ENCODE measurements around the gene AOX1. TPM values are rescaled to one million over a fixed set of nuclear protein-coding genes. Genes with fewer than 3 reads are reported as not detected.

The AOX1 gene
- polyA plus RNA-seq, 1 of the 3 experiments (the other 2 are of a cell fraction), result 3.3 TPM

DNA sequence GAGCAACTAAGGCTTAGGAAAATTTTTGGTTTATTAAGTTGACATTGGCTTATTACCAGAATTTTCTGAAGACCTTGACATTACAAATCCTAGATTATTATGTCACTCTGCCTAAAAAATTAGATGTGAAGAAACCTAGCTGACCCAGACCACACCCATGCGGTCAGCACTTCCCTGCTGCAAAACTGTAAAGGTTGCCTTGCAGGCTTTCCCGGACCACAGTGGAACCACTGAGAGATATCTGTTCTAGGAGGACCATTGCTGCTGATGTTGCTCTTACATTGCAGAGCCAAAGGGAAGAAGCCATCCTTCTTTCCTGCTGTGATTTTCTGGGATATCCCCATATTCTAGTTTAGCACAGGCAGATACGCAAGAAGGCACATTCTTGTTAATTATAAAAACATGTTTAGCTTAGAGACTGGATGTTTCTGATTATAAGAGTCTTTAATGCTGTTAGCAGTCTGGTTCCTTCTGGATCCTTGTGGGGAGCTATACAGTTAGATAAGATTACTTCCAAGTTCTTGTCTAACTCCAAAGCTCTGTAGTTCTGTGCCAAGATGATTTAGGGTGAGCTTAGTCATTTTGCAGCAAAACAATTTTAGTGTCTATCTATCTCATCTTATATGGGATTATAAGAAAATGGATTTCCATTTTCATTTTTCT lies 70.2 kb downstream of the AOX1 start:
- no peaks in the 10 kb centered on the region for H3K9me2 ChIP-seq
- CTCF ChIA-PET, result no interaction called here
- no peaks in the 10 kb centered on the region for H3K79me2 ChIP-seq (ENCODE audit: insufficient read depth)
- no peaks in the 10 kb centered on the region; a peak in 2 of 4 replicates for H3K4me1 ChIP-seq (ENCODE audit: control insufficient read depth in 1 of 2, insufficient read depth in 2 of 2, low read depth in 1 of 2, low read length in 1 of 2)
- H3K36me3 ChIP-seq (replicated peaks in 1 of 2; ENCODE audit: control insufficient read depth in 1 of 2, insufficient read depth in 2 of 2, low read length in 1 of 2), result no peaks in the 10 kb centered on the region
- no peak overlapping the region for H3K4me3 ChIP-seq (ENCODE audit: low read depth in 2 of 2, low read length in 1 of 2)
- H3K9ac ChIP-seq, result no peak overlapping the region
- no peaks in the 10 kb centered on the region for H3K9me3 ChIP-seq
- 72% methylated on average over 3 of the region's 3 CpGs for WGBS (ENCODE audit: low lambda C conversion rate)
- no peak for TF ChIP-seq YY1 (IDR thresholded peaks at IDR 0.05; ENCODE audit: low read depth)
- TF ChIP-seq, protein P1, sequence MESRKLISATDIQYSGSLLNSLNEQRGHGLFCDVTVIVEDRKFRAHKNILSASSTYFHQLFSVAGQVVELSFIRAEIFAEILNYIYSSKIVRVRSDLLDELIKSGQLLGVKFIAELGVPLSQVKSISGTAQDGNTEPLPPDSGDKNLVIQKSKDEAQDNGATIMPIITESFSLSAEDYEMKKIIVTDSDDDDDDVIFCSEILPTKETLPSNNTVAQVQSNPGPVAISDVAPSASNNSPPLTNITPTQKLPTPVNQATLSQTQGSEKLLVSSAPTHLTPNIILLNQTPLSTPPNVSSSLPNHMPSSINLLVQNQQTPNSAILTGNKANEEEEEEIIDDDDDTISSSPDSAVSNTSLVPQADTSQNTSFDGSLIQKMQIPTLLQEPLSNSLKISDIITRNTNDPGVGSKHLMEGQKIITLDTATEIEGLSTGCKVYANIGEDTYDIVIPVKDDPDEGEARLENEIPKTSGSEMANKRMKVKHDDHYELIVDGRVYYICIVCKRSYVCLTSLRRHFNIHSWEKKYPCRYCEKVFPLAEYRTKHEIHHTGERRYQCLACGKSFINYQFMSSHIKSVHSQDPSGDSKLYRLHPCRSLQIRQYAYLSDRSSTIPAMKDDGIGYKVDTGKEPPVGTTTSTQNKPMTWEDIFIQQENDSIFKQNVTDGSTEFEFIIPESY (IDR thresholded peaks at IDR 0.05; ENCODE audit: borderline replicate concordance, low read depth), result no peak
- TF ChIP-seq, protein P2, sequence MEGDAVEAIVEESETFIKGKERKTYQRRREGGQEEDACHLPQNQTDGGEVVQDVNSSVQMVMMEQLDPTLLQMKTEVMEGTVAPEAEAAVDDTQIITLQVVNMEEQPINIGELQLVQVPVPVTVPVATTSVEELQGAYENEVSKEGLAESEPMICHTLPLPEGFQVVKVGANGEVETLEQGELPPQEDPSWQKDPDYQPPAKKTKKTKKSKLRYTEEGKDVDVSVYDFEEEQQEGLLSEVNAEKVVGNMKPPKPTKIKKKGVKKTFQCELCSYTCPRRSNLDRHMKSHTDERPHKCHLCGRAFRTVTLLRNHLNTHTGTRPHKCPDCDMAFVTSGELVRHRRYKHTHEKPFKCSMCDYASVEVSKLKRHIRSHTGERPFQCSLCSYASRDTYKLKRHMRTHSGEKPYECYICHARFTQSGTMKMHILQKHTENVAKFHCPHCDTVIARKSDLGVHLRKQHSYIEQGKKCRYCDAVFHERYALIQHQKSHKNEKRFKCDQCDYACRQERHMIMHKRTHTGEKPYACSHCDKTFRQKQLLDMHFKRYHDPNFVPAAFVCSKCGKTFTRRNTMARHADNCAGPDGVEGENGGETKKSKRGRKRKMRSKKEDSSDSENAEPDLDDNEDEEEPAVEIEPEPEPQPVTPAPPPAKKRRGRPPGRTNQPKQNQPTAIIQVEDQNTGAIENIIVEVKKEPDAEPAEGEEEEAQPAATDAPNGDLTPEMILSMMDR (IDR thresholded peaks at IDR 0.05), result no peak
- TF ChIP-seq FOXJ3 (CRISPR knock-in tag; IDR thresholded peaks at IDR 0.05), result no peak
- TF ChIP-seq, protein P3, sequence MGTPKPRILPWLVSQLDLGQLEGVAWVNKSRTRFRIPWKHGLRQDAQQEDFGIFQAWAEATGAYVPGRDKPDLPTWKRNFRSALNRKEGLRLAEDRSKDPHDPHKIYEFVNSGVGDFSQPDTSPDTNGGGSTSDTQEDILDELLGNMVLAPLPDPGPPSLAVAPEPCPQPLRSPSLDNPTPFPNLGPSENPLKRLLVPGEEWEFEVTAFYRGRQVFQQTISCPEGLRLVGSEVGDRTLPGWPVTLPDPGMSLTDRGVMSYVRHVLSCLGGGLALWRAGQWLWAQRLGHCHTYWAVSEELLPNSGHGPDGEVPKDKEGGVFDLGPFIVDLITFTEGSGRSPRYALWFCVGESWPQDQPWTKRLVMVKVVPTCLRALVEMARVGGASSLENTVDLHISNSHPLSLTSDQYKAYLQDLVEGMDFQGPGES (IDR thresholded peaks at IDR 0.05; ENCODE audit: low read depth, low read length), result no peak
- TF ChIP-seq GABPA (IDR thresholded peaks at IDR 0.05; ENCODE audit: low read depth), result no peak
- TF ChIP-seq, protein P4, sequence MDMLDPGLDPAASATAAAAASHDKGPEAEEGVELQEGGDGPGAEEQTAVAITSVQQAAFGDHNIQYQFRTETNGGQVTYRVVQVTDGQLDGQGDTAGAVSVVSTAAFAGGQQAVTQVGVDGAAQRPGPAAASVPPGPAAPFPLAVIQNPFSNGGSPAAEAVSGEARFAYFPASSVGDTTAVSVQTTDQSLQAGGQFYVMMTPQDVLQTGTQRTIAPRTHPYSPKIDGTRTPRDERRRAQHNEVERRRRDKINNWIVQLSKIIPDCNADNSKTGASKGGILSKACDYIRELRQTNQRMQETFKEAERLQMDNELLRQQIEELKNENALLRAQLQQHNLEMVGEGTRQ (IDR thresholded peaks at IDR 0.05; ENCODE audit: borderline replicate concordance, low read depth, low read length), result no peak
- TF ChIP-seq TEAD4 (IDR thresholded peaks at IDR 0.05; ENCODE audit: borderline replicate concordance, insufficient read depth), result no peak
- no peak for TF ChIP-seq TCF12 (IDR thresholded peaks at IDR 0.05)
- POLR2A ChIA-PET, result no interaction called here
- DNase-seq, result no peak
- no peak overlapping the region for H3K27ac ChIP-seq (ENCODE audit: low read depth in 2 of 2, low read length in 1 of 2)
- peak overlapping the region; percentile 18; the same call in 1 of the 2 replicates for H2AFZ ChIP-seq (ENCODE audit: low read depth)
- H3K27me3 ChIP-seq (ENCODE audit: insufficient read depth), result no peaks in the 10 kb centered on the region
- no peak overlapping the region for H3K4me2 ChIP-seq
- no peaks in the 10 kb centered on the region for H4K20me1 ChIP-seq (ENCODE audit: insufficient read depth)
- no peaks in the 10 kb centered on the region for H3F3A ChIP-seq (replicated peaks; ENCODE audit: insufficient read depth)
